ENCODE measurements around the gene RCN1.
"Not testable (repeated sequence)": the region's sequence is repeated elsewhere in the genome, so short reads cannot be mapped to it uniquely, and the experiment has no call there.

Gene RCN1

DNA sequence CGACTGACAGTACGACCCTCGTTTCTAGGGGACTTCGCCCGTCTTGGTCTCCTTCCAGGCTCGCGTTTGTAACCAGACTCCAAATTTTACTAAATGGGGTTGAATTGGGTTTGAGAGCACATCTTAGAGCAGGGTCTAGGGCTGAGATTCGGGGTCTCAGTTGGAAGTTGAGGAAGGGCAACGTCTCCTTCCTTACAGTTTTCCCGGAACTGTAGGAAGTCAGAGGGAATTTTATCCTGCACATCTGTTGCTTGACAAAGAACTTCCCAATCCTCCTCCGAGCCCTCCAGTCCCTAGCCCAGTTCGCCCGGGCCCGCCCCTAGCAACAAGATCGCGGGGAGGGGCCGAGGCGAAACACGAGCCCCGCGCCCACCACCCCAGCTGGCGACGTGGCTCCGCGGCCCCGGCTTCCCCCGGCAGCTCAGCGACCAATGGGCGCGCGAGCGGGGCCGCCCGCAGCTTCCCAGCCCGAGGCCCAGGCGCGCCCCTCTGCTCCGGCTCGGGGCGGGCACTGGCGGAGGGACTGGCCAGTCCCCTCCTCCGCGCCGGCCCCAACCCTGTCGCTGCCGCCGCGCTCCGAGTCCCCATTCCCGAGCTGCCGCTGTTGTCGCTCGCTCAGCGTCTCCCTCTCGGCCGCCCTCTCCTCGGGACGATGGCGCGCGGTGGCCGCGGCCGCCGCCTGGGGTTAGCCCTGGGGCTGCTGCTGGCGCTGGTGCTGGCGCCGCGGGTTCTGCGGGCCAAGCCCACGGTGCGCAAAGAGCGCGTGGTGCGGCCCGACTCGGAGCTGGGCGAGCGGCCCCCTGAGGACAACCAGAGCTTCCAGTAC is at the start of gene RCN1:
Gene RCN1 (plus strand): TSS at position 530 of the 826 bp plus-strand sequence. CDS start 123 bp downstream, at position 653.
- peak; percentile 16 to 41 for DNase-seq

GRCh38 chr11:32043737-32044136 is 47.1 kb upstream of the RCN1 start:
- no peak for DNase-seq

GRCh38 chr11:32044158-32044863 is 46.6 kb upstream of the RCN1 start:
- no peak for DNase-seq

- DNase-seq: no peak
These were observed 45.4 kb upstream of the RCN1 start for GRCh38 chr11:32045456-32045855.

DNA sequence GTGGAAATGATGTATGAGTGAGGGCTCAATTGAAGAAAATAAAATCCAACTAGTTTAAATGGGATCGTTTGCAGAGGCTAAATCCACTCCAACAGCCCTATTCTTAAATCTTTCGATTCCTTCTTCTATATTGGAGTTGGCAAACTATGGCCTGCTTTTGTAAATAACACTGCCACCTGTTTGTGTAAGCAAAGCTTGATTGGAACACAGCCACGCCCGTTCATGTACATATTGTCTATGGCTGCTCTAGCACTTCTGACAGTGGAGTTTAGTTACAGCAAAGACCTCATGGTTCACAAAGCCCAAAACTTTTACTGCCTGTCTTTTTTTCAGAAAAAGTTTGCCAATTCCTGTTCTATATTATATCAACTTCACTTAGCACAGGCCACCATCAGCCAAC is 40.6 kb upstream of the RCN1 start:
- DNase-seq: no peak

DNA sequence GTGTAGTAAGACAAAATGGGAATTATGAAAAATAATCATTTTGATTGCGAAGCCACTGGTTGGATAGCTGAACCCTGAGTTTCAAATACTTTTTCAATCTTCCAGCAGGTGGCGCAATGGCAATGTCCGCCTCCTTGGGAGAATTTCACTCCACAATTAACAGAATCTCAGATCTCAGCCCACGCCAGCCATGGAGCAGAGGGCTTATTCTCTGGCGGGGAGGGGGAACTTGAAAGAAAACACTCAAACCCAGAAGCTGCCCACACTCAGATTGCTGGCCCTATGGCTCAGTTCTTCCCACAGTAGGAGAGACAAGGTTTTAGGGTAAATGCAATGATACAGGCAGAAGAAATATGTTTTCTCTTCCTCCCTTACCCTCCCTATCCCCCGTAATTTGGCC is 38.7 kb upstream of the RCN1 start:
- DNase-seq: peak; percentile 47 to 53

GRCh38 chr11:32053151-32053888 is 37.6 kb upstream of the RCN1 start:
- no peak for DNase-seq

DNA sequence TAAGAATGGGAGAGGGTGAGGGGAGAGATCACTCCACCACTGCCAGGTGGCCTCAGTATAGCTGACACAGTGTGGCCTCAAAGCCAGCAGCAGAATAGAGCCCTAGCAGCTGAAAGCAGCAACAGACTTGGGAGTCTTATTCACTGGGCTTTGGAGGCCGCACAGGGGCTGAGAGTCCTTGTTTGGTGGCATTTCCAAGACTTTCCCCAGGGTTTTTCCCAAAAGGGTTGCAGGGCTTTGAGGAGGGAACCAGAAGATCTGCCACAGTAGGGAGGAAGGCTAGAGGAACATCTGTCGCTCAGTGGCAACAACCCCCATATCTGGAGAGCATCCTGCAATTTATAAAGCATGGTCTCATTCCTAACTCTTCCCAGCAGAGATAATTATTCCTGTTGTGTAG is 35.0 kb upstream of the RCN1 start:
- DNase-seq: no peak

- no peak for DNase-seq
These were observed 34.4 kb upstream of the RCN1 start for GRCh38 chr11:32056438-32056837.

GRCh38 chr11:32059686-32060462 is 31.0 kb upstream of the RCN1 start:
- no peak for DNase-seq

GRCh38 chr11:32062540-32062939 is 28.3 kb upstream of the RCN1 start:
- no peak for DNase-seq

GRCh38 chr11:32063031-32063430 is 27.8 kb upstream of the RCN1 start:
- DNase-seq: not testable (repeated sequence)

DNA sequence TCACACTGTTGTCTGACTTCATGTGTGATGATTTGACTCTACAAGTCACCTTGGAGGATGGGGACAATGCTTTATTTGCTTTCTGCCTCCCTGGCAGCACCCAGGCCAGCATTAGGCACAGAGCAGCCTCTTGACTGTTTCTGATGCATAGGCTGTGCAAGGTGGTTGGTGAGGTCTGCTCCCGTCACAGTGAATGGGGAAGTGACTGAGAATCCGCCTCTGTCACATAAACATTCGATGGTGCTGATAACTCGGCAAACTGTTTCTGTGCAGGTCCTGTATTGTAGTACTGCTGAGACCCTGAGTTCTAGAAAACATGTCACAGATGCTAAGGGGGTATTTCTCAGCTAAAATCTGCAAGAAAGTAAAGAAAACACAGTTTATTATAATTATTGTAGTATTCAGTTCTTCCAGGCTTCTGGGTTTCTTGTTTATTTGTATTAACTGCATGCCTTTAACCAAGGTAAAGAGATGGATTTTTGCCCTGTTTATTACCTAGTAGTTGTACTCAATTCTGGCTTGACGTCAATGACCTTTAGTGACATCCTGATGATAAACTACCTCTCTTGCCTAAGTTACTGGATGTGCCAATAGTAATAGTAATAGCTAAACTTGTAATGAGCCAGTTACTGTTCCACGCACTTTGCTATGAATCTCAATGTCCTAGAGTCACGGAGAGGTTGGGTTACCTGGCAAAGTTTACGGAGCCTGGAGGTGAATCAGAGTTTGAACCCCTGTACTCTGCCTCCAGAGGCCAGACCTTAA is 24.8 kb upstream of the RCN1 start:
- no peak for DNase-seq

DNA sequence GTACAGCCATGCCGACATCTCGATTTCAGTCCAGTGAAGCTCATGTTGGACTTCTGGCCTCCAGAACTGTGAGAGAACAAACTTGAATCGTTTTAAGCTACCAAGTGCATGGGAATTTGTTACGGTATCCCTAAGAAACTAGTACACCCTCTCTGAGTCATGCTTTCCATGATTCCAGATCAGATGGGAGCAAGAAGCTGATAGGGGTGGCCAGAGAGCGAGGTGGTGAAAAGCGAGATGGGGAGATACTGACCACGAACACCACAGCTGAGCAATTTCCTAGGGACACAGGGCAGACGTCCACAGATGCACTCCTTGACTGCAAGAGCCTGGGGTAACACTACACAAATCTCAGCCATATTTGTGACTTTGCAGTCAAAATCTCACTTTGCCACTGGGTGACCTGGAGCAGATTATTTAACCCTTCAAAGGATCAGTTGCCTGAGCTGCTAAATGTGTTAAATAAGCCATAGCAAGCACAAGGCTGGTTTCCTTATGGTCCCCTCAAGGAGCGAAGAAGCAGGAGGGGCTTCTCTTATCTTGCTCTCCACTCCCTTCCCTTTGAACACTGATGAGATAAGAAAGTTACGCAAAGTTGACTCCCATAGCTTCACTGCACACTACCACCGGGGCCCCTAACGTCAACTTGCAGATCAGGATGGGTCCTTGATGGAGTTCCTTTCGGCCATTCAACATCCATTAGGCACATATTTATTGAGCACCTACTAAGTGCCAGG is 22.6 kb upstream of the RCN1 start:
- DNase-seq: no peak

- DNase-seq: no peak
These were observed 21.4 kb upstream of the RCN1 start for GRCh38 chr11:32069361-32070058.

- DNase-seq: no peak
These were observed 20.2 kb upstream of the RCN1 start for GRCh38 chr11:32070692-32071091.

- no peak for DNase-seq
These were observed 19.1 kb upstream of the RCN1 start for GRCh38 chr11:32071811-32072210.

DNA sequence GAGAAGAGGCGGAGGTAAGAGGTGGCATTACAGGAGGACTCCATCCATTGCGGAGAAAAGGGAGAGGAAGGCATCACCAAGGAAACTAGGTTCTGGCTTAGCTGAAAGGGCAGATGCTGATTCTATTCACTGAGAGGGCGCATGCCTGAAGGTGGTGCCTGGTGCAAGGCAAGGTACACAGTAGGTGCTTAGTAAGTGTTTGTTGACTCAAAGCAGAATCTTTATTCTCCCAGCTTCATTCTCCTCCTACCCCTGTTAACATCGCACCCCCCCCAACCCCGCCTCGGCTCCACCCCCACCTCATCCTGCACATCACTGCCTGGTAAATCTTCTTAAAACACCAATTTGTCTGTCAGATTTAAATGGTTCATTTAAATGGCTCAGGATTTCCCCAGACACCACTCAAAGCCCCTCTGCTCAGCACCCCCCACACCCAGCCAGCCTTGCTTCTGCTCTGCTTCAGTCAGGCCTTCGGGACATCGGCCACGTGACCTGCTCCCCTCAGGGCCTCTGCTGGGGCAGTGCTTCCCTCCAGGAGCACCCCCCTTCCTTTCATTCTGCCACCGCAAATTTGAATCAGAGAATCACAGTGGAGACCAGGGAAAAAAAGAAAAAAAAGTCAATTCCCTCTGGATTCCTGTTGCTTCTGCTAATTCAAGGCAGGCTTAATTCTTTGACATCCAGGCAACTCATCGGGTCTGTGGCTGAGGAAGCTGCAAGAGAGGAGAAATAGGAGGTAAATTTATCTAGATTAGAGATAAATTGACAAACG is 17.8 kb upstream of the RCN1 start:
- no peak for DNase-seq

GRCh38 chr11:32073644-32074026 is 17.2 kb upstream of the RCN1 start:
- DNase-seq: no peak

DNA sequence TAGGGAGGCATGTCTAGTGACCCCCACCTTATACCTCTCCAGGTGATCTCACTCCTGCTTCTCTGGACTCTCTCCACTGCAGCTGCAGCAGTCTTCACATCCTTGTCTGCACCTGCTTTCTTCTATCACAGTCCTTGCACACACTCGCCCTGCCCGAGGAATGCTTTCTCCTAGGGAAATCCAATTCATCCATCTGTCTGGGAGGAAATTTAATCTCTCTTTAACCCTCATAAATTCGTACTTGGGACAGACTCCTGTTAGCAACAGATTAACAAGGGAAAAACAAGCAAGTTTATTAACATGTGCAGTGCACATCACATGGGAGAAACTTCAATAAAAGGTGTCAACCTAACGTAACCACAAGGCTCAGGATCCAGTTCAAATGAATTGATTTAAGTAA is 11.3 kb upstream of the RCN1 start:
- DNase-seq: no peak

Measured in CD4-positive, alpha-beta T cell treated with Interleukin-4 for 1 hour (primary cell).